A549 (cell line): Measurements from ENCODE around the gene RCOR3. TPM values are rescaled to one million over a fixed set of nuclear protein-coding genes. Genes with fewer than 3 reads are reported as not detected.

Experiments
- ATAC-seq, 2 experiments: fragments of 200-7000 bp in 1 of 2; fragments of >200 bp in 1 of 2; cut with Nextera tagmentation in 1 of 2; cut with Tn5 transposase in 1 of 2; 3 replicates each; pipeline versions ENCODE4 v1.8.0 to v1.9.1; 2018 to 2020; ENCODE audit warnings: mild to moderate bottlenecking in 1 of 2, moderate library complexity in 1 of 2
- CTCF ChIA-PET: fragments of 300-600 bp; sonication (Branson Sonifier 250); formaldehyde crosslinking; extraction: SDS; loops from one replicate; lab custom pipeline; 2021; ENCODE audit warnings: antibody characterized with exemption, inconsistent platforms; lab: Yijun Ruan, JAX
- POLR2A ChIA-PET: fragments of 350-600 bp; formaldehyde crosslinking; extraction: SDS; loops from one replicate; lab custom pipeline; 2021; ENCODE audit warnings: antibody characterized with exemption, inconsistent platforms; lab: Yijun Ruan, JAX
- DNase-seq, 2 experiments: peaks; one replicate each; pipeline versions ENCODE4 v3.0.0 to v3.0.0-alpha.2; 2011 to 2016; ENCODE audit warnings: low read depth in 1 of 2, low spot score in 1 of 2
- FAIRE-seq: peaks from 2 replicates; lab custom pipeline; 2011; peaks lifted over from hg19 to GRCh38; lab: Jason Lieb, UNC
- H3K27ac ChIP-seq, 2 experiments: fragments of >200 bp; sonication (Bioruptor Twin); formaldehyde crosslinking; 3 replicates each; pipeline ENCODE4 v1.5.1; 2016 to 2017
- H3K4me1 ChIP-seq: fragments of >200 bp; sonication (Bioruptor Twin); formaldehyde crosslinking; 3 replicates; pipeline ENCODE4 v1.6.1; 2016
- H3K4me2 ChIP-seq: fragments of >200 bp; sonication (Bioruptor Twin); formaldehyde crosslinking; 3 replicates; pipeline ENCODE4 v1.6.1; 2016
- H3K4me3 ChIP-seq: fragments of >200 bp; sonication (Bioruptor Twin); formaldehyde crosslinking; 3 replicates; pipeline ENCODE4 v1.5.1; 2016
- H3K9me3 ChIP-seq: fragments of >200 bp; sonication (Bioruptor Twin); formaldehyde crosslinking; 3 replicates; pipeline ENCODE4 v1.6.1; 2016
- BHLHE40 ChIP-seq: IDR thresholded peaks from 2 replicates; pipeline ENCODE4 v1.6.1; 2012; ENCODE audit warnings: low read depth, low read length, inconsistent platforms
- CBX8 ChIP-seq: fragments of 200-600 bp; sonication (generic); IDR thresholded peaks from 2 replicates; pipeline ENCODE4 v1.6.1; 2016
- CHD2 ChIP-seq: fragments of 150-350 bp; IDR thresholded peaks from 2 replicates; pipeline ENCODE4 v1.6.1; 2014; ENCODE audit warnings: low read length; ENCODE audit not compliant: partially characterized antibody
- EP300 ChIP-seq, 2 experiments: fragments of >200 bp; sonication (Bioruptor Twin); formaldehyde crosslinking; IDR thresholded peaks; 2 replicates in 1 of 2; 3 replicates in 1 of 2; pipeline ENCODE4 v1.6.1; 2016 to 2017
- FOSB ChIP-seq: fragments of 250-450 bp; sonication (Bioruptor Pico); IDR thresholded peaks from 2 replicates; pipeline ENCODE4 v1.5.0; 2020; ENCODE audit warnings: mild to moderate bottlenecking, moderate library complexity
- GATA3 ChIP-seq: IDR thresholded peaks from 2 replicates; pipeline ENCODE4 v1.6.1; 2012; ENCODE audit warnings: borderline replicate concordance
- HOXB13 ChIP-seq: fragments of 250-450 bp; sonication (Bioruptor Pico); IDR thresholded peaks from 2 replicates; pipeline ENCODE4 v1.5.0; 2020; ENCODE audit warnings: low read depth, mild to moderate bottlenecking, moderate library complexity
- JUNB ChIP-seq: fragments of >200 bp; sonication (Bioruptor Twin); formaldehyde crosslinking; IDR thresholded peaks from 2 replicates; pipeline ENCODE4 v1.6.1; 2016
- MYC ChIP-seq: IDR thresholded peaks from 2 replicates; pipeline ENCODE4 v1.6.1; 2012; ENCODE audit warnings: mild to moderate bottlenecking, inconsistent platforms, low read length, improper control_type of control experiment, borderline replicate concordance
- NR3C1 ChIP-seq: fragments of >200 bp; sonication (Bioruptor Twin); formaldehyde crosslinking; IDR thresholded peaks from 3 replicates; pipeline ENCODE4 v1.6.1; 2017
- PHF8 ChIP-seq: fragments of 200-600 bp; sonication (generic); IDR thresholded peaks from 2 replicates; pipeline ENCODE4 v1.6.1; 2016; ENCODE audit warnings: low read depth, mild to moderate bottlenecking, antibody characterized with exemption, moderate library complexity, borderline replicate concordance
- RAD21 ChIP-seq, 2 experiments: fragments of >200 bp in 1 of 2; sonication (Bioruptor Twin) in 1 of 2; formaldehyde crosslinking in 1 of 2; IDR thresholded peaks in 1 of 2; conservative IDR thresholded peaks in 1 of 2; 2 replicates in 1 of 2; 3 replicates in 1 of 2; pipeline ENCODE4 v1.6.1; 2012 to 2018; ENCODE audit warnings: inconsistent platforms in 1 of 2
- WGBS: methylation state at CpG from one replicate; pipeline ENCODE4 v1.1.6; 2017; ENCODE audit errors: missing lambda C conversion rate; 5-methylcytosine and 5-hydroxymethylcytosine counted together
- polyA plus RNA-seq, 4 experiments: library from polyadenylated mRNA; depleted of rRNA in 3 of 4; stranded (reverse); fragments of >200 nt; fragmentation: RNase III in 1 of 4; extraction: RNeasy Plus Mini Kit Qiagen cat#74134 plus additional on column Dnase treatment in 1 of 4; gene quantifications; 2 replicates in 3 of 4; 3 replicates in 1 of 4; pipeline ENCODE4 v1.2.3, GENCODE V29; 2011 to 2017
- TF ChIP-seq, protein P1 (sequence below): fragments of >200 bp; sonication (Bioruptor Twin); formaldehyde crosslinking; IDR thresholded peaks from 3 replicates; pipeline ENCODE4 v1.6.1; 2016
- TF ChIP-seq, protein P2 (sequence below): fragments of >200 bp; sonication (Bioruptor Twin); formaldehyde crosslinking; IDR thresholded peaks from 2 replicates; pipeline ENCODE4 v1.6.1; 2016
- TF ChIP-seq, protein P3 (sequence below): fragments of 250-450 bp; sonication (Bioruptor Pico); IDR thresholded peaks from 2 replicates; pipeline ENCODE4 v1.5.0; 2020; ENCODE audit warnings: low read depth, mild to moderate bottlenecking, moderate library complexity
- TF ChIP-seq, protein P4 (sequence below): IDR thresholded peaks from 2 replicates; pipeline ENCODE4 v1.6.1; 2012
- TF ChIP-seq, protein P5 (sequence below): IDR thresholded peaks from 2 replicates; pipeline ENCODE4 v1.6.1; 2012; ENCODE audit warnings: low read depth, borderline replicate concordance
- TF ChIP-seq, protein P6 (sequence below): fragments of 450-650 bp; IDR thresholded peaks from 2 replicates; pipeline ENCODE4 v1.6.1; 2014; ENCODE audit warnings: antibody characterized with exemption
- TF ChIP-seq, protein P7 (sequence below): fragments of 200-600 bp; sonication (generic); IDR thresholded peaks from 2 replicates; pipeline ENCODE4 v1.6.1; 2016; ENCODE audit warnings: antibody characterized with exemption, mild to moderate bottlenecking, moderate library complexity

Gene RCOR3
- polyA plus RNA-seq, 2 of the 4 experiments (the other 2 are of a cell fraction), result 16.3 to 40.7 TPM

DNA sequence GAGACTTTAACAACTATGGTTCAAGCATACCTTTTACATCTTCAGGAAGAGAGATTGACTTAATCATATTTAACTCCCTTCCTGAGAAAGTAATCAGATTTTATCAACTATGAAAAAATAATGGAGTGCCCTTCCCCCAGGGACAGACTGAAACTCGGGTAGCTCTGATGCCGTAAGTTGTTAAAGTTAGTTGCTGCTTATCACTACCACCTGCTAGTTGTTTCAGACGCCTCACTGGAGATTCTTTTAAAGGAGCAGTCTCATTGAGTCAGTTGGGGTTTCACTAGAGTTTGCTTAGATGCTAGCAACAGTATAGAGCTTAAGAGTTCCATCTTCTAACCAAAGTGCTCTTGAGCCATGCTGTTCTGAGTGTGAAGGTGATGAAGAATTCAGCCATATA, 50.5 kb downstream of the RCOR3 start (continued):
- TF ChIP-seq, protein P1, sequence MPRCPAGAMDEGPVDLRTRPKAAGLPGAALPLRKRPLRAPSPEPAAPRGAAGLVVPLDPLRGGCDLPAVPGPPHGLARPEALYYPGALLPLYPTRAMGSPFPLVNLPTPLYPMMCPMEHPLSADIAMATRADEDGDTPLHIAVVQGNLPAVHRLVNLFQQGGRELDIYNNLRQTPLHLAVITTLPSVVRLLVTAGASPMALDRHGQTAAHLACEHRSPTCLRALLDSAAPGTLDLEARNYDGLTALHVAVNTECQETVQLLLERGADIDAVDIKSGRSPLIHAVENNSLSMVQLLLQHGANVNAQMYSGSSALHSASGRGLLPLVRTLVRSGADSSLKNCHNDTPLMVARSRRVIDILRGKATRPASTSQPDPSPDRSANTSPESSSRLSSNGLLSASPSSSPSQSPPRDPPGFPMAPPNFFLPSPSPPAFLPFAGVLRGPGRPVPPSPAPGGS, result no peak
- TF ChIP-seq PHF8, result no peak
- no peak for TF ChIP-seq RAD21 (conservative IDR thresholded peaks at IDR 0.05 in 1 of 2, IDR thresholded peaks at IDR 0.05 in 1 of 2)
- TF ChIP-seq, protein P2, sequence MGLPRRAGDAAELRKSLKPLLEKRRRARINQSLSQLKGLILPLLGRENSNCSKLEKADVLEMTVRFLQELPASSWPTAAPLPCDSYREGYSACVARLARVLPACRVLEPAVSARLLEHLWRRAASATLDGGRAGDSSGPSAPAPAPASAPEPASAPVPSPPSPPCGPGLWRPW, result no peak

DNA sequence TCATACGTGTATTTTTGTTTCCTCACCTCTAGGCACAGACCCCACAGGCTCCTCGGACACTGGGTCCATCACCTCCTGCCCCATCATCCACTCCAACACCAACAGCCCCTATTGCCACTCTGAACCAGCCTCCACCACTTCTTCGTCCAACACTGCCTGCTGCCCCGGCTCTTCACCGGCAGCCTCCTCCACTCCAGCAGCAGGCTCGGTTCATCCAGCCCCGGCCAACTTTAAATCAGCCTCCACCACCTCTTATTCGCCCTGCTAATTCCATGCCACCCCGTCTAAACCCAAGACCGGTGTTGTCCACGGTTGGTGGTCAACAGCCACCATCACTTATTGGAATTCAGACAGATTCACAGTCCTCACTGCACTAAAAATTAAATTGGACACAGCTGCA, 54.2 kb downstream of the RCOR3 start:
- no peak for ATAC-seq

DNA sequence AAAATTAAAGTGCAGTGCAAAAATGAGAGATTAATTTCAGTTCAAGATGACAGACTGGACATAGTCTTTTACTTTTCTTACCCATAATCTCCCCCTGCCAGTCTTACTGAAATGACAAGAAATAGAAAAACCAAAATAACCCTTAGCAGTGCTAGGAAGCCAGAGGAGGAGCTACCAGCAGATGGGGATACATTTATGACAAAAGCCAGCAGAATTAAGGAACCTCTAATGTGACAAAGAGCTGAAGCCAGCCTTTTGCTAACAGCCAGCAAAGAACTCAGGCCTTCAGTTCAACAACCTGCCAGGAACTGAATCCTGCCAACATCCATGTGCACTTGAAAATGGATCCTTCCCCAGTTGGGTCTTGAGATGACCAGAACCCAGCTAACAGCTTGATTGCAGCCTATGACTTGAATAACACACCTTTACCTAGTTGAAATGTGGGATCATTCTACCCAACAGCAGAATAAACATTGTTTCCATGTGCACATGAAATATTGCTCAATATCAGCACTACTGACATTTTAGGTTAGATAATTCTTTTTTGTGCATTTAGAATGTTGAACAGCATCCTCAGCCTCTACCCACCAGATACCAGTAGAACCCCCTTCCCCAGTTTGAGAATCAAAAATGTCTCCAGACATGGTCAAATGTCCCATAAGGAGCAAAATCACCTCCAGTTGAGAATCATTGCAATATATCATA, 59.6 kb downstream of the RCOR3 start:
- H3K27ac ChIP-seq, result no peak overlapping the region
- H3K4me1 ChIP-seq, result no peaks in the 10 kb centered on the region
- FAIRE-seq, result no peak
- no peak for ATAC-seq
- CTCF ChIA-PET, result interaction anchor here (0.6 kb wide), 1 partner anchor 344 kb away, joined by 3 read pairs; no protein-coding TSS in a partner anchor
- TF ChIP-seq CBX8, result no peak
- TF ChIP-seq, all 56 proteins: peak for 0
- Histone ChIP-seq H3K4me2 (no peak overlapping the region), H3K9me3 (no peaks in the 10 kb centered on the region), H3K4me3 (no peak overlapping the region)
- POLR2A ChIA-PET, result no interaction called here
- DNase-seq, result no peak

More for the DNA sequence above, 54.2 kb downstream of the RCOR3 start:
- DNase-seq (no peak), FAIRE-seq (no peak)
- ChIA-PET CTCF (interaction anchor here (0.8 to 2.8 kb wide), 2 partner anchors 10 to 202 kb away, joined by 3 to 12 read pairs; no protein-coding TSS in a partner anchor), POLR2A (no interaction called here)
- Histone ChIP-seq H3K27ac (no peak overlapping the region), H3K4me1 (no peaks in the 10 kb centered on the region), H3K4me2 (no peak overlapping the region), H3K4me3 (no peak overlapping the region), H3K9me3 (no peaks in the 10 kb centered on the region)
- WGBS, result 92% methylated on average over 11 of the region's 11 CpGs
- TF ChIP-seq, protein P3, sequence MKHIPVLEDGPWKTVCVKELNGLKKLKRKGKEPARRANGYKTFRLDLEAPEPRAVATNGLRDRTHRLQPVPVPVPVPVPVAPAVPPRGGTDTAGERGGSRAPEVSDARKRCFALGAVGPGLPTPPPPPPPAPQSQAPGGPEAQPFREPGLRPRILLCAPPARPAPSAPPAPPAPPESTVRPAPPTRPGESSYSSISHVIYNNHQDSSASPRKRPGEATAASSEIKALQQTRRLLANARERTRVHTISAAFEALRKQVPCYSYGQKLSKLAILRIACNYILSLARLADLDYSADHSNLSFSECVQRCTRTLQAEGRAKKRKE, result no peak
- TF ChIP-seq FOSB (no peak), MYC (no peak)
- TF ChIP-seq, protein P1, result no peak

DNA sequence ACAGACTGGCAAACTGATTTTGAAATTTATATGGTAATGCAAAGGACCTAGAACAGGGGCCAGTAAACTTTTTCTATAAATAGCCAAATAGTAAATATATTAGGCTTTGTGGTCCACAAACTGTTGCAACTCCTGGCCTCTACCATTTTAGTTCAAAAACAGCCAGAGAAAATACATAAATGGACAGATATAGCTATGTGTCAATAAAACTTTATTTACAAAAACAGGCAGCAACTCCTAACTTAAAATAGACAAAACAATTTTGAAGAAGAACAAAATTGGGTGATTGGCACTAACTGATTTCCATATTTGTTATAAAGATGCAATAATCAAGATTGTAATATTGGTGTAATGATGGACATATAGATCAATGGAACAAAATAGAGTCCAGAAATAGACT, 60.7 kb downstream of the RCOR3 start:
- Histone ChIP-seq H3K9me3 (no peaks in the 10 kb centered on the region), H3K4me1 (no peaks in the 10 kb centered on the region), H3K27ac (no peak overlapping the region), H3K4me3 (no peak overlapping the region), H3K4me2 (no peak overlapping the region)
- POLR2A ChIA-PET, result no interaction called here
- FAIRE-seq (no peak), DNase-seq (no peak), ATAC-seq (no peak)
- CTCF ChIA-PET, result no interaction called here
- TF ChIP-seq, protein P4, sequence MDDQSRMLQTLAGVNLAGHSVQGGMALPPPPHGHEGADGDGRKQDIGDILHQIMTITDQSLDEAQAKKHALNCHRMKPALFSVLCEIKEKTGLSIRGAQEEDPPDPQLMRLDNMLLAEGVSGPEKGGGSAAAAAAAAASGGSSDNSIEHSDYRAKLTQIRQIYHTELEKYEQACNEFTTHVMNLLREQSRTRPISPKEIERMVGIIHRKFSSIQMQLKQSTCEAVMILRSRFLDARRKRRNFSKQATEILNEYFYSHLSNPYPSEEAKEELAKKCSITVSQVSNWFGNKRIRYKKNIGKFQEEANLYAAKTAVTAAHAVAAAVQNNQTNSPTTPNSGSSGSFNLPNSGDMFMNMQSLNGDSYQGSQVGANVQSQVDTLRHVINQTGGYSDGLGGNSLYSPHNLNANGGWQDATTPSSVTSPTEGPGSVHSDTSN, result no peak
- TF ChIP-seq EP300 (IDR thresholded peaks at IDR 0.05) (no peak), NR3C1 (no peak), CHD2 (no peak), JUNB (no peak), HOXB13 (no peak), GATA3 (no peak), BHLHE40 (no peak)
- TF ChIP-seq, protein P3, result no peak
- TF ChIP-seq, protein P5, sequence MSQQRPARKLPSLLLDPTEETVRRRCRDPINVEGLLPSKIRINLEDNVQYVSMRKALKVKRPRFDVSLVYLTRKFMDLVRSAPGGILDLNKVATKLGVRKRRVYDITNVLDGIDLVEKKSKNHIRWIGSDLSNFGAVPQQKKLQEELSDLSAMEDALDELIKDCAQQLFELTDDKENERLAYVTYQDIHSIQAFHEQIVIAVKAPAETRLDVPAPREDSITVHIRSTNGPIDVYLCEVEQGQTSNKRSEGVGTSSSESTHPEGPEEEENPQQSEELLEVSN, result no peak
- TF ChIP-seq, protein P6, sequence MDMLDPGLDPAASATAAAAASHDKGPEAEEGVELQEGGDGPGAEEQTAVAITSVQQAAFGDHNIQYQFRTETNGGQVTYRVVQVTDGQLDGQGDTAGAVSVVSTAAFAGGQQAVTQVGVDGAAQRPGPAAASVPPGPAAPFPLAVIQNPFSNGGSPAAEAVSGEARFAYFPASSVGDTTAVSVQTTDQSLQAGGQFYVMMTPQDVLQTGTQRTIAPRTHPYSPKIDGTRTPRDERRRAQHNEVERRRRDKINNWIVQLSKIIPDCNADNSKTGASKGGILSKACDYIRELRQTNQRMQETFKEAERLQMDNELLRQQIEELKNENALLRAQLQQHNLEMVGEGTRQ, result no peak
- TF ChIP-seq, protein P7, sequence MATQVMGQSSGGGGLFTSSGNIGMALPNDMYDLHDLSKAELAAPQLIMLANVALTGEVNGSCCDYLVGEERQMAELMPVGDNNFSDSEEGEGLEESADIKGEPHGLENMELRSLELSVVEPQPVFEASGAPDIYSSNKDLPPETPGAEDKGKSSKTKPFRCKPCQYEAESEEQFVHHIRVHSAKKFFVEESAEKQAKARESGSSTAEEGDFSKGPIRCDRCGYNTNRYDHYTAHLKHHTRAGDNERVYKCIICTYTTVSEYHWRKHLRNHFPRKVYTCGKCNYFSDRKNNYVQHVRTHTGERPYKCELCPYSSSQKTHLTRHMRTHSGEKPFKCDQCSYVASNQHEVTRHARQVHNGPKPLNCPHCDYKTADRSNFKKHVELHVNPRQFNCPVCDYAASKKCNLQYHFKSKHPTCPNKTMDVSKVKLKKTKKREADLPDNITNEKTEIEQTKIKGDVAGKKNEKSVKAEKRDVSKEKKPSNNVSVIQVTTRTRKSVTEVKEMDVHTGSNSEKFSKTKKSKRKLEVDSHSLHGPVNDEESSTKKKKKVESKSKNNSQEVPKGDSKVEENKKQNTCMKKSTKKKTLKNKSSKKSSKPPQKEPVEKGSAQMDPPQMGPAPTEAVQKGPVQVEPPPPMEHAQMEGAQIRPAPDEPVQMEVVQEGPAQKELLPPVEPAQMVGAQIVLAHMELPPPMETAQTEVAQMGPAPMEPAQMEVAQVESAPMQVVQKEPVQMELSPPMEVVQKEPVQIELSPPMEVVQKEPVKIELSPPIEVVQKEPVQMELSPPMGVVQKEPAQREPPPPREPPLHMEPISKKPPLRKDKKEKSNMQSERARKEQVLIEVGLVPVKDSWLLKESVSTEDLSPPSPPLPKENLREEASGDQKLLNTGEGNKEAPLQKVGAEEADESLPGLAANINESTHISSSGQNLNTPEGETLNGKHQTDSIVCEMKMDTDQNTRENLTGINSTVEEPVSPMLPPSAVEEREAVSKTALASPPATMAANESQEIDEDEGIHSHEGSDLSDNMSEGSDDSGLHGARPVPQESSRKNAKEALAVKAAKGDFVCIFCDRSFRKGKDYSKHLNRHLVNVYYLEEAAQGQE, result no peak
